NCI-H2196 treated with DMSO at 0.1 percent for 48 hours (cell line): ENCODE results near the gene GDPD3.
"Not testable (repeated sequence)": the region's sequence is repeated elsewhere in the genome, so short reads cannot be mapped to it uniquely, and the experiment has no call there.

Experiments
- DNase-seq: peaks from one replicate; lab custom pipeline; 2025; ENCODE audit not compliant: unreplicated experiment; lab: John Stamatoyannopoulos, UW

The GDPD3 gene

DNA sequence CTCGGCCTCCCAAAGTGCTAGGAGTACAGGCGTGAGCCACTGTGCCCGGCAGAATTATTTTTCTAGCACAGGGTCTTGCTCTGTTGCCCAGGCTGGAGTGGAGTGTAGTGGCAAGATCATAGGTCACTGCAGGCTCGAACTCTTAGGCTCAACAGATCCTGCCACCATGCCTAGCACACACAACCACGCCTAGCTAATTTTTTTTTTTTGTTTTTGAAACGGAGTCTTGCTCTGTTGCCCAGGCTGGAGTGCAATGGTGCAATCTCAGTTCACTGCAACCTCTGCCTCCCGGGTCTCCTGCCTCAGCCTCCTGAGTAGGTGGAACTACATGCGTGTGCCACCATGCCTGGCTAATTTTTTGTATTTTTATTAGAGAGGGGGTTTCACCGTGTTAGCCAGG lies 12.4 kb upstream of the GDPD3 start:
- DNase-seq = not testable (repeated sequence)

DNA sequence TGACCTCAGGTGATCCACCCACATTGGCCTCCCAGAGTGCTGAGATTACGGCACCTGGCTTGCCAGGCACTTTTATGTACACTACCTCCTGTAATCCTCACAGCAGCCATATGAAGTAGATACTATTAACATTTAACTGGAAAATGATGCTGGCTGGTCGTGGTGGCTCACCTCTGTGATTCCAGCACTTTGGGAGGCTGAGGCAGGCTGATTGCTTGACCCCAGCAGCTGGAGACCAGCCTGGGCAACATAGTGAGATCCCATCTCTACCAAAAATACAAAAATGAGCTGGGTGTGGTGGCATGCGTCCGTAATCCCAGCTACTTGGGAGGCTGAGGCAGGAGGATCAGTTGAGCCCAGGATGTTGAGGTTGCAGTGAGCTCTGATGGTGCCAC lies 11.6 kb upstream of the GDPD3 start:
- no peak for DNase-seq

DNA sequence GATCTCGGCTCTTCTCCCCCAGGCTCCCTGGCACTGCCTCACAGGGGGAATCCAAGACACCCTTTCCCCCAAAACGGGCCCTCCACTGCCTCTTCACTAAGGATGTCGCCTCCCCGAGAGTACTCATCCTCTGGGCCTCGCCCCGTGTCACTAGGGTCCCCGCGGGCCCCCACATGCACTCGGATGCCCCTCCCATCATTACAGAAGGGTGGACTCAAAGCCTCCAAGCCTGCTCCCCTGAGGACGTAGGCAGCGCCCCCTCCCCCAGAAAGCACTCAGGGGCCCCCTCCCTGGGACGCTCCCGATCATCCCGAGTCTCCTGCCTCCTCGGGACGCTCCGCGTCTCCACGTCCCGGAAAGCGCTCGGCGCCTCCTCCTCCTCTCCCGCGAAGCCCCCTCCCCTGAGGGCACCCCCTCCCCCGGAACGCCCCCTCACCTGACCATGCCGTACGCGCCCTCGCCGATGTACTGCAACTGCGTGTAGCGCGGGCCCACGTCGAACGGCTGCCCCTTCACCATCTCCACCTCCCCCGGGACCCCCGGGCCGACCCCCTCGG lies 9.3 kb upstream of the GDPD3 start:
- DNase-seq = no peak

DNA sequence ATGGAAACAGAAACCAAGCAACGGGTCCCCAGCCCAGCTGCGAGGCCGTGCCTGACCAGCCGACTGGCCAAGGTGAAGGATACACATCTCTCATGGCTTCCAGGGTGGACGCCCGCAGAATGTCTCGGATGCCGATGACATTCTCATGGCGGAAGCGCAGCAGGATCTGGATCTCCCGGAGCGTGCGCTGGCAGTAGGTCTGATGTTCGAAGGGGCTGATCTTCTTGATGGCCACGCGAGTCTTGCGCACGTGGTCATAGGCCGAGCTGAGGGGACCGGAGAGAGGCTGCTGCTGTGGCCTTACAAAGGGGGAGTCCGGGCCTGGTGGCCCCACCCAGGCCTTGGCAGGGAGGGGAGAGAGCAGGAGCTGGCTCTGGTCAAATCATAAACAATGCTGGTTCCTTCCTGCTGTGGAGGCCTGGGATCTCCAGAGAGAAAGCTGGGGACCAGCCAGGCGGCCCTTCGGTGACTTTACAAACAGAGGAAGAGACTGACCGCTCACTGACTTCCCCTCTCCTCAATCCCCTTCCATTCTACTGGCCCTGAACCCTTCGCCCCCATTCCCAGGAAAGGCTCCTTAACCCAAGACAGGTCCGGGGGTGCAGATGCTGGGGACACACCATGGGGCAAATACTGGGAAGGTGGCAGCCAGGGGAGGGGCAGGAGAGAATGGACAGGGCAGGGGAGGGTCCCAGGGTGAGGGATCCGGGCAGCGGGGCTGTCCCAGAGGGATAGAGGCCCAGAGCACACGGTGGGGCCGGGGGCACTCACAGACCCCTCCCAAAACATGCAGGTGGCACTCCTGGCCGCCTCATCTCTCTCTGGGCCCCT lies 8.6 kb upstream of the GDPD3 start:
- no peak for DNase-seq

DNA sequence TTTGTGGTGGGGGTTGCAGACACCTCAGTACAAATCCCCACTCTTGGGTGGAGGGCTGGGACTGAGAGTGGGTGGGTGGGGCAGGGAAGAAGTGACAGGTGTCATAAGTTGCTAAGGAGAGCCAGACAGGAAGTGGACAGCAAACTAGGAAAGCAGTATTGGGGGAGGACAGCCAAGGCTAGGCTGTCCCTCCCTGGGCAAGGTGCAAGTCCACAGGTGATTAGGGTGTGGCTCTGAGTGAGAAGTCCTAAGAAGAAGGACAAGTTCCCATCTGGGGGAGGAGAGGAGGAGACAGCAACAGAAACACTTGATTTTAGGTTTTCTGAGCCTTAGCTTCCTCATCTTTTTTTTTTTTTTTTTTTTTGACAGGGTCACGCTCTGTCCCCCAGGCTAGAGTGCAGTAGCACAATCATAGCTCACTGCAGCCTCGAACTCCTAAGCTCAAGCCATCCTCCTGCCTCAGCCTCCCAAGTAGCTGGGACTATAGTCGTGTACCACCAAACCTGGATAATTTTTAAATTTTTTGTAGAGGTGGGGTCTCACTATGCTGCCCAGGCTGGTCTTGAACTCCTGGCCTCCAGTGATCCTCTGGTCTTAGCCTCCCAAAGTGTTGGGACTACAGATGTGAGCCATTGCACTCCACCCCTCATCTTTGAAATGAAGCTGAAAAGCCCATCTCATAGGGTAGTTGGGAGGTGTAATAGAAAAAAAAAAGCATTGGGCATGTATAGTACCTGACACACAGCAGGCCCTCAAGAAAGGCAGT lies 7.2 kb upstream of the GDPD3 start:
- no peak for DNase-seq

DNA sequence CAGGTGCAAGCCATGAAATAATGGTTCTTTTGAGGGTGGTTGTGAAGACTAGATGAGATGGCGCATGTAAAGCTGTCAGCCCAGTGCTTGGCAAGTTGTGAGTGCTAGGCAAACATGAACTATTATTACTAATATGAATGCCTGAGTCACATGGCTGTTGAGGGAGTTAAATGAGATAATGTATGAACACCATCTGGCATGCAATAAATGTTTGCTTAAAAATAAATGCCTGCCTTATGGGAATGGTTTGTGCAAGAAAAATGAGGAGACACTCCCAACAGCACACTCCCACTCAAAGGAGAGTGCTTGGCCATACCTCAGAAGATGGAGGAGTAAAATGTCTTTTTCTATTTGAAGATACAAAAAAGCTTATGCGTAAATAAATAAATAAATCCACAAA lies 6.1 kb upstream of the GDPD3 start:
- no peak for DNase-seq

DNA sequence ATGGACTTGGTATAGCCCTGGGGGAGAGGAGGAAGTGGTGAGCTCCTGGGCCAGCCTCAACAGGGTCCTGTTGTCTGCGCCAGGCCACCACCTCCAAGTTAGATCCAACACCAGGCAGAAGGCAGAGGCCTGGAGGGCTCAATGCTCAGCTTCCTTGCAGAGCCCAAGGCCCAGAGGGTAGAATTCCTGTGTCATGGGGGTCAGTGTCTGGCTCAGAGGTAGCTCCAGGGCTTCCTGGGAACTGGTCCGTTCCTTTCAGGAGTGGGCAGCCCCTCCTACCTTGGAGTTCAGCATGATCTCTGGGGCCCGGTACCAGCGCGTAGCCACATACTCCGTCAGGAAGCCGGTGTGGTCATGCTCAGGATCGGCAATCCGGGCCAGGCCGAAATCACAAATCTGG lies 4.4 kb upstream of the GDPD3 start:
- no peak for DNase-seq

DNA sequence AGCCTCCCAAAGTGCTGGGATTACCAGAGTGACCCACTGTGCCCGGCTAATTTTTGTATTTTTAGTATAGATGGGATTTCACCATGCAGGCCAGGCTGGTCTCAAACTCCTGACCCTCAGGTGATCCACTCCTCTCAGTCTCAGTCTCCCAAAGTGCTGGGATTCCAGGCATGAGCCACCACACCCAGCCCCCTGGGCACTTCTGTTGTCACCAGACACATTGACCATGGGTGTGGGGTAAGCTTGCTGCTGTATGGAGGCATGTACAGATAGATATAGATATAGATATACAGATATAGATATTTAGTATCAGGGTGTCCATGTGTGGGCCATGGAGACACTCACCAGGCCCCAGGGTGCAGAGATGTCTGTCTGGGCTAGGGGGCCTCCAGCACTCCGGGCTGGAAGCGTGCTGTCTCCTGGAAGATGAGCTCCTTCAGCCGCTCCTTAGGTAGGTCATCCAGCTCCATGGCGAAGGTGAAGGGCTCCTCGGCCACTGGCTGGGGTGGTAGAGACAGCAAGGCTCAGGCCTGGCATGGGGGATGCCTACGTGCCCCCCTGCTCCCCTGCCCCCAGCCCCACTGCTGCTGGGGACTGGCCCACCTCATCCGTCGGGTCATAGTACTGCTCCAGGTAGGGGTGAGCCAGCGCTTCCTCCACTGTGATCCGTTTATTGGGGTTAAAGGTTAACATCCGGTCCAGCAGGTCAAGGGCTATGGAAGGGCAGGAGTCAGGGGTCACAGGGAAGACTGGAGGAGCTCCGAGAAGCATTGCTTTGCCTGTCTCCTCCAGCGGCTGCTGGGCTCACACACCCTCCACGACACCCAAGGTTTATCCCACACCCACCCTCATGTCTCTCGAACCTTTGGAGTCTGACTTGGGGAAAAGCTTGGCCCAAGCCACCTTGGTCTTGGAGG lies 3.2 kb upstream of the GDPD3 start:
- DNase-seq = no peak

DNA sequence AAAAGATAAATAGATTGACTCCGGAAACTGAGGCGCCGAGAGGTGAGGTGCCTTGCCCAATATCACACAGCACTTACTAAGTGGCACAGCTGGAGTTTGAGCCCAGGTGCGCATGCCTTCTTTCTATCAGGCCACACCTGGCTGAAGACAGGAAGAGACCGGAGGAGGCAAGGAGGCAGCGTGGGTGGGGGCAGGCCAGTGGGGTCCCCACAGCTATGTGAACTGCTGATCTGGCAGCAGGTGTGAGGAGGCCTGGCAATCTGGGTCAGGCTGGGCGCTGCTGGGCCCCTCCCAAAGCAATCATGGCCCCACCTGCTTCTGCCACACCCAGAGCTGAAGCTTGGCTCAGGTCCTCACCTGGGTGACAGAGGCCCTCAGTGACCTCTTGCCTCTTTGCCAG lies 1.9 kb upstream of the GDPD3 start:
- no peak for DNase-seq

DNA sequence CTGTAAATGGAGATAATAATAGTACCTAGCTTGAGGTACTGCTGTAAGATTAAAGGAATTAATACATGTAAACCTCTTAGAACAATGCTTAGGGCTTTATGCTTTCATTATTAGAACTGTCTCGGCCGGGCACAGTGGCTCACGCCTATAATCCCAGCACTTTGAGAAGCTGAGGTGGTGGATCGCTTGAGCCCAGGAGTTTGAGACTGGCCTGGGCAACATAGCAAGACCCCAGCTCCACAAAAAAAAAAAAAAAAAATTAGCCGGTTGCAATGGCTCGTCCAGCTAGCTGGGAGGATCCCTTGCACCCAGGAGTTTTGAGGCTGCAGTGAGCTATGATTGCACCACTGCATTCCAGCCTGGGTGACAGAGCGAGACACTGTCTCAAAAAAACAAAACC lies 1.5 kb upstream of the GDPD3 start:
- not testable (repeated sequence) for DNase-seq

DNA sequence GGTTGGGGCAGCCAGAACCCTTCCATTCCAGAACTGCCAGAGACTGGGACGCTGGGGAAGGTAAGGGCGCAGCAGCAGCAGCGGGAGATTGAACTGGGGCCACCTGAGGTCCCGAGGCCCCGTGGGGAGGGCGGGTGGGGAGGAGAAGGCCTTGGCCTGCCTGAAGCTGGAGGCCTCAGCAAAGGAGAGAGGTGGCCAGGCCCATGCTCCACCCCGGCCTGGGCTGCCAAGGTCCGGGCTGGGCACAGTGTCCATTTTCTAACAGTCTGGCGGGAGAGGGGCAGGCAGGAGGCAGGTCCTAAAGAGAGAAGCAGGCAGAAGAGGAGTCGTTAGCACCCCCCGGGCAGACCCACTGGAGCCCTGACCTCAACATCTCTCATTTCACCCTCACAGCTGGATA lies 1.1 kb upstream of the GDPD3 start:
- no peak for DNase-seq

DNA sequence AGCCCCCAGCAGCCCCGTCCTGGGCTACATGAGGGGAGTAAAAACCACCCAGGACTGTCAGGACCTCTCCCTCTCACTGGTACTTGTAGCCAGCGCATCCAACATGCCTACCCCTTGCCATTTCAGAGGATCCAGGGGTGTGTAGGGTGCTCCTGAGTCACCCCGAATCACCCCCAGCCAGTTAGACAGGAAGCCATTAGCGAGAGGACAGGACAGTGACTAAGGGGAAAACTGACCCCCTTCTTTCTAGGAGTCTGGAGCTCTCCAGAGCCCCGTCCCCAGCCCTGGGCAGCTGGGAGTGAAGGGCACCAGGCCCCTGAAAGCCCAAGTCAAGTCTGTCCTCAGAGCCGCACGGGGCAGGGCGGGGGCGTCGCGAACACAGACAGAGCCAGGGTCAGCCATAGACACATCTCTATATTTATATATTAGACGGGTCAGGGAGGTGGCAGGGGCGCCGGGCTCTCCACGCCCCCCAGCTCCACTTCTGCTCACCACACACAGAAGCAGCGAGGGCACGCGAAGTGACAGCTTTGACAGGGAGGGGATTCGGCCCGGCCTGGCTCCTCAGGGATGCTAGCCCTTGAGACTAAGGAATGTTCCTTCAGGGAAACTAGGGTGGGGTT lies 485 bp upstream of the GDPD3 start:
- no peak for DNase-seq

DNA sequence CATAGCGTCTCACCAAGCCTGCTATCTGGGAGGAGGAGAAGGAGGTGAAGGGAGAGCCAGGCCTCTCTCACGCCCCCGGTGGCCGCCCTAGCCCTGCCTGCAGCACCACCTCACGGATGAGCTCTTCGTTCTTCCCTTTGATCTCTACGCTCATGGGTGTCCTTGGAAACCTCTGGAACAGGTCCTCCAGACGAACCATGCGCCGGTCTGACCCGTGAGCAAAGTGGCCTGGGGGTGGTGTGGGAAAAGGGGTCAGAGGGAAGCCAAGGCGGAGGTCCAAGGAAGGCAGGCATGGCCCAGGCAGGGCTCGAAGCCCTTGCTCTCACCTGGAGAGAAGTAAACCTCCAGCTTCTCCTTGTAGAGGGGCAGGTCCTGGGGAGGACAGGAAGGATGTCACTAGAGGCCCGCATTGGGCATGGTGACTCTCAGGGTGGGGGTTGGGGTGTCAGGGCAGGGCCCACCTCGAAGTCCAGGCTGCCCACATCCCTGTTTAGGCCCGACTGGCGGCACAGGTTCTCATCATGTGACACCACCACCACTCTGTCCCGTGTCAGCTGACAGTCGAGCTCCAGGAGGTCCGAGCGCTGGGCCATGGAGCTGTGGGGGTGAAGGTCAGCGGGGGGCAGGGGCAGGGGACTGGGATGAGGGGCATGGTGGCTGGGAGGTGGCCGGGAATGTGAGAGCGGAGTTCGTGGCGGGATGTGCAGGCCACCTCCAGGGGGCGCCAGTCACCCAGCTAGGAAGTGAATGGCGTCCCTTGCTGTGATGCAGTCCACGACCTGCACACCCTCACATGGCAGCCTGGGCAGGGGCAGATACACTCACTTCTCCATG lies 923 bp downstream of the GDPD3 start:
- DNase-seq = no peak

DNA sequence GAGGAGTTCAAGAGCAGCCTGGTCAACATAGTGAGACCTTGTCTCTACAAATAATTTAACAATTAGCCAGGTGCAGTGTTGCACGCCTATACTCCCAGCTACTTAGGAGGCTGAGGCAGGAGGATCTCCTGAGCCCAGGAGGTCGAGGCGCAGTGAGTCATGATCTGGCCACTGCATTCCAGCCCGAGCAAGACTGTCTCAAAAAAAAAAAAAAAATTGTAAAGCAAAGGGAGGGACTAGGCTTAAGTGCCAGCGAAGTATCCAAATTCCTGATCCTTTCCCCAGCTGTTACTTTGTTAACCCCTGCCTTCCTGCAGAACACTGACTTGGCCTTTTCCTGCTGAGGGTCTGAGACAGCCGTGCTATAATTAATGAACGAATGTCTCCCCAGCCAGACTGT lies 2.7 kb downstream of the GDPD3 start:
- DNase-seq = no peak

DNA sequence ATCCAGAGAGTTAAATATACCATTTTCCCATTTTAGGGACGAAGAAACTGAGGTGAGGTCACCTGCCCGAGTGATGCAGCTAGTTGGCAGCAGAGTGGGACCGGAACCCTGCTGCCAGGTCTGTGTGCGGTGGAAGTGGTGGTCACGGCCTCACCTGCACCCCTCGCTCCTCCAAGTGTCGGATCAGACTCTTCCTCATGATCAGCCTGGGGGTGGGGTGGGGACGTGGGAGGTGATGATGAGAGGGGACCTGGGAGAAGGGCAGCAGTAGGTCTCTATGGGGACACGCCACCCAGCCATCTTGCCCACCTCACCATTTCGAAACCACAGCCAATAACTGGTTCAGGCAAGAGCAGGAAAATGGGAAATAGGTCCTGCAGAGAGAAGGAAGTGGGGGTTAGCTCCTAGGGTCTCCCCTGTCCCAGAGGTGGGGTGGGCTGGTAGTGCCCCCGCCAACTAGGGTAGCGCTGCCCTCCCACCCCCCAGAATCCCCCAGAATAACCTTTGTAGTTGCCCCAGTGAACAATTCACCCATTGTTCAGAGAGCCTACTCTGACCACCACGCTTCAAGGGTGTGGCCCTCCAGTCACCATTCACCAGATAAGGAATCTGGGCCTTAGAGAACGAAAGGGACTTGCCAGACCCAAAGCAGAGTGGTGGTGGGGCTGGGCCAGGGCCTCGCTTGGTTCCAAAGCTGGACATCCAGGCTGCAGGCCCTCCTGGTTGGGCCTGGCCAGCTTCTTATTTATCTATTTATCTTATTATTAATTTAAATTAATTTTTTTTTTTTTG lies 5.1 kb downstream of the GDPD3 start:
- DNase-seq = no peak

DNA sequence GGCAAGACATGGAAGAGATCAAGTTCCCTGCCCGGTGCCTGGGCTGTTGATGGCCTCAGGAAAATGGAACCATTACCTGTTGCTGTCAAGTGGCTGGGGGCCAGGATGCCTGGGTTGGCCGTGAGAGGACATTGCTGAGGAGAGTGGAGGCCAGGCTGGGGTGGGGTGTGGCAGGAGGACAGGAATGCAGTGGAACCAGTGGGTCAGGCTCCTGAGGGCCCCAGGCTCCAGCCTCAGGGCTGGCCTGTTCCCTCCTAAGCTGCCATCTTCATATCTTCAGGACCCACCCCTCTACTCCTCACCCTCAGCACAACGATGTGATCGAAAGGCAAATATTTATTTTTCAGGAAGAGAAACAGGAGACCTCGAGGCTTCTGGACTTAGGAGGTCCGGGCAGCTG lies 8.8 kb downstream of the GDPD3 start:
- no peak for DNase-seq

DNA sequence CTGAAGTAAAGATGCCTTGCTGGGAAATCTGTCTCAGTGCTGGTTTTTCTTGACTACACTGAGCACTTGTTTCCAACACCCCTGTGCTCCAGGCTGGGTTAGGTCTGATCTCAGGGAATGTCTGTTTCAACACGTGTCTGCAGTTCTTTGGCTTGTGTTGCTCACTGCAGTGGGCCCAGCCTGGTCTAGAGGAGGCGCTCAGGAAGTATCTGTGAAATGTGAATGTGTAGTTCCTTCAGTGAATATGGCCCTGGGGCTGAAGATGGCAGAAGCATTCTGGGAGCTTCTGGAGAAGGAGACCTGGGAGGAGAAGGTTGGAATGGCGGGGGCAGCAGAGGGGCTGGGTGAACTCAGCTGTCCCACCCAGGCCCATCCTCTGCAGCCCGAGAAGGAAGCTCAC lies 9.2 kb downstream of the GDPD3 start:
- no peak for DNase-seq

DNA sequence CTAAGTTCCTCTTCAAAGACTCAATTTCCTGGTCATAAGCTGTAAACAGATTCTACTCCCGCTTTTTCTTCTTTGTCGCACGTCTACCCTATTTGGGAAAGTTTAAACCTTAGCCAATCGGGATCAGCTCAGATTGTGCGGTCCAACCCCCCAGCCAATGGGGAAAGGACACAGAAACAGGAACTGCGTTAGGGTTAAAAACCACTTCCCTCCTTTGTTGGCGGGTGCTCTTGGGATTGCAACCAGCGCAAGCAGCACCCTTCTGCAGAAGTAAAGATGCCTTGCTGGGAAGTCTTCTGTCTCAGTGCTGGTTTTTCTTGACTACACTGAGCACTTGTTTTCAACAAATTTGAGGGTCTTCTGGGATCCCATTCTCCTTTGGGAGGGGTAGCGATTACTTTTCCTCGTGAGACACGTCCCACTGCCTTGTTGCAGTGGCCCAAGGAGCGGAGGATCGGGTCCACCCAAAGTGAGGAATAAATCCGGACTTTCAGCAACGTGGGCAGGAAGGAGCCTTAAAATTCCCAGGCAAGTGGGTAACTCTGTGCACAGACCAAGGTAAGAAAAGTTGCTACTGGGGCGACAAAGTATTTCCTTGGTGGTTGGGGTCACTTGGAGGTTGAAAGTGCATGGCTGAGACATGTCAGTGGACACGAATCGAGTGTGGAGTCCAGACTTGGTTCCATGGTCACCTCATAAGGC lies 16.3 kb downstream of the GDPD3 start:
- DNase-seq = no peak
